Astrocyte (in vitro differentiated cells and primary cell): ENCODE data around the gene COG3. TPM values are rescaled to one million over a fixed set of nuclear protein-coding genes. Genes with fewer than 3 reads are reported as not detected.

Experiments used
- DNase-seq: peaks from one replicate; pipeline ENCODE4 v3.0.0-alpha.2; 2010; ENCODE audit warnings: low read depth
- FAIRE-seq: peaks from 2 replicates; lab custom pipeline; 2011; peaks lifted over from hg19 to GRCh38; lab: Jason Lieb, UNC
- H2AFZ ChIP-seq: 2 replicates; pipeline ENCODE4 v1.6.0; 2012; ENCODE audit warnings: low read depth, low read length, inconsistent platforms
- H3K27ac ChIP-seq: 2 replicates; pipeline ENCODE4 v1.5.1; 2011; ENCODE audit warnings: low read depth, low read length, inconsistent platforms
- H3K27me3 ChIP-seq: 2 replicates; pipeline ENCODE4 v1.6.0; 2011; ENCODE audit warnings: low read length, inconsistent platforms; ENCODE audit not compliant: insufficient read depth
- H3K36me3 ChIP-seq: 2 replicates; pipeline ENCODE4 v1.5.1; 2011; ENCODE audit warnings: low read length, inconsistent platforms; ENCODE audit not compliant: insufficient read depth
- H3K4me1 ChIP-seq: 2 replicates; pipeline ENCODE4 v1.5.1; 2011; ENCODE audit warnings: low read length, inconsistent platforms; ENCODE audit not compliant: insufficient read depth
- H3K4me2 ChIP-seq: 2 replicates; pipeline ENCODE4 v1.6.0; 2012; ENCODE audit warnings: low read length, inconsistent platforms
- H3K4me3 ChIP-seq: 2 replicates; pipeline ENCODE4 v1.5.1; 2011; ENCODE audit warnings: low read depth, mild to moderate bottlenecking, low read length, inconsistent platforms; ENCODE audit not compliant: insufficient read depth
- H3K79me2 ChIP-seq: 2 replicates; pipeline ENCODE4 v1.6.0; 2012; ENCODE audit warnings: mild to moderate bottlenecking, low read length, inconsistent platforms; ENCODE audit not compliant: insufficient read depth
- H3K9ac ChIP-seq: 2 replicates; pipeline ENCODE4 v1.6.0; 2012; ENCODE audit warnings: mild to moderate bottlenecking, low read length, inconsistent platforms
- H3K9me3 ChIP-seq: 2 replicates; pipeline ENCODE4 v1.5.1; 2012; ENCODE audit warnings: low read depth, mild to moderate bottlenecking, low read length, inconsistent platforms; ENCODE audit not compliant: insufficient read depth
- H4K20me1 ChIP-seq: 2 replicates; pipeline ENCODE4 v1.6.0; 2012; ENCODE audit warnings: low read length, inconsistent platforms; ENCODE audit not compliant: insufficient read depth
- H3K27ac Mint-ChIP-seq: one replicate; pipeline ENCODE4 v1.8.0; 2021; ENCODE audit warnings: mild to moderate bottlenecking, mixed read lengths; ENCODE audit not compliant: unreplicated experiment
- H3K27me3 Mint-ChIP-seq: one replicate; pipeline ENCODE4 v1.8.0; 2021; ENCODE audit warnings: low read depth, mixed read lengths; ENCODE audit not compliant: unreplicated experiment
- H3K36me3 Mint-ChIP-seq: one replicate; pipeline ENCODE4 v1.8.0; 2021; ENCODE audit warnings: low read depth, mixed read lengths; ENCODE audit not compliant: unreplicated experiment
- H3K4me1 Mint-ChIP-seq: one replicate; pipeline ENCODE4 v1.8.0; 2021; ENCODE audit warnings: low read depth, mixed read lengths; ENCODE audit not compliant: unreplicated experiment
- H3K4me3 Mint-ChIP-seq: one replicate; pipeline ENCODE4 v1.8.0; 2021; ENCODE audit warnings: mild to moderate bottlenecking, moderate library complexity, mixed read lengths; ENCODE audit not compliant: unreplicated experiment
- H3K9me3 Mint-ChIP-seq: one replicate; pipeline ENCODE4 v1.8.0; 2021; ENCODE audit warnings: mild to moderate bottlenecking, mixed read lengths; ENCODE audit not compliant: unreplicated experiment
- EZH2 ChIP-seq: IDR thresholded peaks from 2 replicates; pipeline ENCODE4 v1.6.1; 2012; ENCODE audit warnings: mild to moderate bottlenecking, low read length, inconsistent platforms; ENCODE audit not compliant: insufficient read depth
- total RNA-seq: library from RNA; stranded (reverse); gene quantifications from 2 replicates; pipeline ENCODE4 v1.2.1, GENCODE V29; 2021
- TF ChIP-seq, protein P1 (sequence below): IDR thresholded peaks from 2 replicates; pipeline ENCODE4 v1.5.1; 2011; ENCODE audit warnings: low read depth, mild to moderate bottlenecking, inconsistent platforms, low read length, moderate library complexity; ENCODE audit not compliant: insufficient read depth

Gene COG3
- total RNA-seq, 1 donor from 2014 or later, result 24.9 TPM

DNA sequence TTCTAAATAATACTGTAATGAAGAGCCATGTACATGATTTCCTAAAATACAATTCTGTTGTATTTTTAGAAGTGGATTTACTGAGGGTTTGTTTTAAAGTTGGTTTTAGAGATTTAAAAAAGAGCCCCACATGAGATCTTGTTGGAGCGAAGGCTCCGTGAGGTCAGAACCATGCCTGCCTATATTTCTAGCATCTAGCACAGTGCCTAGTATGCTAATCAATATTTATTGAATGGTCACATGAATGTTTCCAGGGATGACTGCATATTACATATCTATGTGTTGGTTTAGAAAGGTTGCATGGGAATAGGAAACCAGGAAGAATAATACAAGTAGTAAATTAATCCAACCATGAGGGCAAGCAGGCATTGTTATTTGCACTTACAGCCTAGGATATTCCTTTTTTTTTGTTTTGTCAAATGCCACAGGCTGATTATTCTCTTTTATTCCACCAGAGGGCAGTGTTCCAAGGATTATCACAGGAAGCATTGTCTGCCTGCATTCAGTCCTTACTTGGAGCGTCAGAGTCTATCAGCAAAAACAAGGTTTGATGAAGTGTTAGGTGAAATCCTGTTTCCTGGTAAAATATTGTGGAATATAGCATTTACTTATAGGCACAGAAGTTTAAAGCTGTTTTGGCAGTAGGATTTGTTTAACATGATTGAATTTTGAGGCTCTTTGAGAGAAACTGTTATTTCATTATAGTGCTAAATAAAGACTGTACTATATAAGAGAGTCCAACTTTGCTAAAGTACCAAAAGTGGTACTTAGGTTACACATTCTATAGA, 46.8 kb downstream of the COG3 start:
- TF ChIP-seq, protein P1, sequence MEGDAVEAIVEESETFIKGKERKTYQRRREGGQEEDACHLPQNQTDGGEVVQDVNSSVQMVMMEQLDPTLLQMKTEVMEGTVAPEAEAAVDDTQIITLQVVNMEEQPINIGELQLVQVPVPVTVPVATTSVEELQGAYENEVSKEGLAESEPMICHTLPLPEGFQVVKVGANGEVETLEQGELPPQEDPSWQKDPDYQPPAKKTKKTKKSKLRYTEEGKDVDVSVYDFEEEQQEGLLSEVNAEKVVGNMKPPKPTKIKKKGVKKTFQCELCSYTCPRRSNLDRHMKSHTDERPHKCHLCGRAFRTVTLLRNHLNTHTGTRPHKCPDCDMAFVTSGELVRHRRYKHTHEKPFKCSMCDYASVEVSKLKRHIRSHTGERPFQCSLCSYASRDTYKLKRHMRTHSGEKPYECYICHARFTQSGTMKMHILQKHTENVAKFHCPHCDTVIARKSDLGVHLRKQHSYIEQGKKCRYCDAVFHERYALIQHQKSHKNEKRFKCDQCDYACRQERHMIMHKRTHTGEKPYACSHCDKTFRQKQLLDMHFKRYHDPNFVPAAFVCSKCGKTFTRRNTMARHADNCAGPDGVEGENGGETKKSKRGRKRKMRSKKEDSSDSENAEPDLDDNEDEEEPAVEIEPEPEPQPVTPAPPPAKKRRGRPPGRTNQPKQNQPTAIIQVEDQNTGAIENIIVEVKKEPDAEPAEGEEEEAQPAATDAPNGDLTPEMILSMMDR, result peak; percentile 96
- no peak for TF ChIP-seq EZH2
- Histone ChIP-seq H3K9me3 (no peaks in the 10 kb centered on the region), H3K79me2 (no peaks in the 10 kb centered on the region), H3K36me3 (peaks cover 43% of the 10 kb centered on the region), H3K27me3 (no peaks in the 10 kb centered on the region), H3K4me3 (no peak overlapping the region), H3K4me1 (no peaks in the 10 kb centered on the region), H2AFZ (no peak overlapping the region), H3K4me2 (no peak overlapping the region), H4K20me1 (peaks cover 37% of the 10 kb centered on the region), H3K9ac (peak overlapping the region; percentile 26), H3K27ac (peak overlapping the region; percentile 41)
- no peak overlapping the region for H3K27ac Mint-ChIP-seq
- FAIRE-seq (peak; percentile 97), DNase-seq (peak; percentile 34)
- H3K27me3 Mint-ChIP-seq, result no peaks in the 10 kb centered on the region
- H3K36me3 Mint-ChIP-seq, result peaks cover 20% of the 10 kb centered on the region
- peaks cover 5% of the 10 kb centered on the region for H3K4me1 Mint-ChIP-seq
- no peaks in the 10 kb centered on the region for H3K9me3 Mint-ChIP-seq
- no peak overlapping the region for H3K4me3 Mint-ChIP-seq

DNA sequence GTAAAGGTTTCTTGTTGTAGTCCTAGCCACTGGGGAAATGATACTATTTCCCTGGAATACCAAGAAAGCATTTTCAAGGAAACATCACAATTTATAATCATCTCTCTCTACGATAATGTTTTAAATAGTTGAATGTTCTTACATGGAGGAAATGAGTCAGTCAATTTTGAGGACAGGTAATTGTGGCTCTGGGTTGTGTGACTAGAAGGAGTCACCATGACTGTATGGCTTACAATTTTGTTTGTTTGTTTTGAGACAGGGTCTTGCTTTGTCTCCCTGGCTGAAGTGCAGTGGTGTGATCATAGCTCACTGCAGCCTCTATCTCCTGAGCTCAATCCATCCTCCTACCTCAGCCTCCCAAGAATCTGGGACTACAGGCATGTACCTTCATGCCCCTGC, 47.4 kb downstream of the COG3 start:
- Histone ChIP-seq H3K9me3 (no peaks in the 10 kb centered on the region), H2AFZ (no peak overlapping the region), H3K27ac (peak overlapping the region; percentile 41), H3K4me3 (no peak overlapping the region), H3K4me1 (no peaks in the 10 kb centered on the region), H3K27me3 (no peaks in the 10 kb centered on the region), H3K4me2 (no peak overlapping the region), H3K79me2 (no peaks in the 10 kb centered on the region), H3K9ac (peak overlapping the region; percentile 26), H4K20me1 (peaks cover 33% of the 10 kb centered on the region), H3K36me3 (peaks cover 47% of the 10 kb centered on the region)
- Mint-ChIP-seq H3K36me3 (peaks cover 17% of the 10 kb centered on the region), H3K4me1 (peaks cover 6% of the 10 kb centered on the region), H3K27me3 (no peaks in the 10 kb centered on the region), H3K4me3 (no peak overlapping the region), H3K9me3 (no peaks in the 10 kb centered on the region), H3K27ac (no peak overlapping the region)
- no peak for TF ChIP-seq EZH2
- TF ChIP-seq, protein P1, result no peak
- DNase-seq, result peak; percentile 24
- FAIRE-seq, result peak; percentile 23

DNA sequence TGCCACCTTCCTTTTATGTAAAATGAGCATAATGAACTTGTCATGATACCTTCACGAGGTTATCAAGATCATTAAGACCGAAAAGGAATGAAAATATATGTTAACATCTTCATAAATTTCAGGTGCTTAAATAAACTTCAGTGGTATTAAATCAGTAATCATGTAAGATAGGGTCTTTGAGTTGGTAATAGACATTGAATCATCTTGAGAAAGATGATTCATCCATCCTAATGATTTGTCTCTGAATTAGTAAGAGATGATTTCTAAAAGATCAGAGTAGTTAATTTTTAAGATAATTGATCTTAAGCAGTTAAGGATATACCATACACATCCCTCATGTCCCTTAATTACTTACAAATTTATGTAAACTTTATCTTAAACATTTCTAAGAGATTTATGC, 52.0 kb downstream of the COG3 start:
- no peak overlapping the region for H3K27ac ChIP-seq
- Mint-ChIP-seq H3K27ac (no peak overlapping the region), H3K36me3 (peaks cover 7% of the 10 kb centered on the region), H3K27me3 (no peaks in the 10 kb centered on the region), H3K4me1 (peaks cover 27% of the 10 kb centered on the region), H3K4me3 (no peak overlapping the region), H3K9me3 (no peaks in the 10 kb centered on the region)
- peaks cover 23% of the 10 kb centered on the region for H4K20me1 ChIP-seq
- H3K4me2 ChIP-seq, result no peak overlapping the region
- no peak overlapping the region for H3K4me3 ChIP-seq
- FAIRE-seq, result no peak
- TF ChIP-seq, protein P1, result no peak
- TF ChIP-seq EZH2, result no peak
- peaks cover 60% of the 10 kb centered on the region for H3K36me3 ChIP-seq
- no peak overlapping the region for H2AFZ ChIP-seq
- no peaks in the 10 kb centered on the region for H3K9me3 ChIP-seq
- H3K4me1 ChIP-seq, result no peaks in the 10 kb centered on the region
- DNase-seq, result no peak
- H3K27me3 ChIP-seq, result no peaks in the 10 kb centered on the region
- H3K79me2 ChIP-seq, result peaks cover 3% of the 10 kb centered on the region
- H3K9ac ChIP-seq, result no peak overlapping the region
